Cardiac muscle cell (in vitro differentiated cells and primary cell): ENCODE data around the gene NR5A1. TPM values are rescaled to one million over a fixed set of nuclear protein-coding genes. Genes with fewer than 3 reads are reported as not detected.

Experiments
- DNase-seq, 2 donors: peaks; one replicate each; pipeline versions ENCODE4 v3.0.0 to v3.0.0-alpha.2; 2010 to 2017; ENCODE audit warnings: low read depth in 1 of 2, low spot score in 1 of 2
- H3K27ac ChIP-seq: fragments of 200-600 bp; sonication (generic); 2 replicates; pipeline ENCODE4 v1.5.1; 2016
- H3K27me3 ChIP-seq: fragments of 200-600 bp; sonication (generic); 2 replicates; pipeline ENCODE4 v1.6.0; 2016; ENCODE audit warnings: control low read depth
- H3K36me3 ChIP-seq: fragments of 200-600 bp; sonication (generic); 2 replicates; pipeline ENCODE4 v1.5.1; 2016; ENCODE audit warnings: control low read depth
- H3K4me1 ChIP-seq: fragments of 200-600 bp; sonication (generic); 2 replicates; pipeline ENCODE4 v1.8.1; 2017; ENCODE audit warnings: low read depth, mild to moderate bottlenecking, mixed run types
- H3K4me3 ChIP-seq: fragments of 200-600 bp; sonication (generic); 2 replicates; pipeline ENCODE4 v1.5.1; 2016; ENCODE audit warnings: mild to moderate bottlenecking
- H3K9me3 ChIP-seq: fragments of 200-600 bp; sonication (generic); 2 replicates; pipeline ENCODE4 v1.5.1; 2017; ENCODE audit warnings: low read depth, mild to moderate bottlenecking, control low read depth
- CTCF ChIP-seq: IDR thresholded peaks from 2 replicates; pipeline ENCODE4 v1.5.1; 2012; ENCODE audit warnings: low read depth, mild to moderate bottlenecking, low read length
- polyA plus RNA-seq: library from polyadenylated mRNA; unstranded; fragments of >200 nt; fragmentation: Nextera tagmentation; extraction: Ambion mirVana; gene quantifications from 2 replicates; pipeline ENCODE4 v1.2.1, GENCODE V29; 2016
- total RNA-seq: library from RNA; depleted of rRNA; stranded (reverse); fragments of >200 nt; gene quantifications from 2 replicates; pipeline ENCODE4 v1.2.3, GENCODE V29; 2016

Gene NR5A1
- total and polyA plus RNA-seq, 2 experiments from 2014 or later, result 0.12 TPM; not detected in 1

GRCh38 chr9:124522121-124523098 is 15.2 kb upstream of the NR5A1 start:
- H3K4me3 ChIP-seq, result no peak overlapping the region
- no peaks in the 10 kb centered on the region for H3K4me1 ChIP-seq
- H3K27me3 ChIP-seq, result no peaks in the 10 kb centered on the region
- DNase-seq, result no peak
- no peaks in the 10 kb centered on the region for H3K9me3 ChIP-seq
- no peak for TF ChIP-seq CTCF
- no peak overlapping the region for H3K27ac ChIP-seq
- H3K36me3 ChIP-seq, result peaks cover 11% of the 10 kb centered on the region

- H3K27me3 ChIP-seq, result no peaks in the 10 kb centered on the region
- no peak overlapping the region for H3K4me3 ChIP-seq
- no peak for TF ChIP-seq CTCF
- no peaks in the 10 kb centered on the region for H3K9me3 ChIP-seq
- H3K4me1 ChIP-seq, result no peaks in the 10 kb centered on the region
- no peak for DNase-seq
- peaks cover 6% of the 10 kb centered on the region for H3K36me3 ChIP-seq
- no peak overlapping the region for H3K27ac ChIP-seq
Measured at GRCh38 chr9:124521142-124521541, 13.9 kb upstream of the NR5A1 start.

- TF ChIP-seq CTCF, result no peak
- Histone ChIP-seq H3K4me3 (no peak overlapping the region), H3K27ac (no peak overlapping the region), H3K27me3 (no peaks in the 10 kb centered on the region), H3K9me3 (no peaks in the 10 kb centered on the region), H3K4me1 (no peaks in the 10 kb centered on the region), H3K36me3 (peaks cover 3% of the 10 kb centered on the region)
- DNase-seq, result peak in 1 of 2 donors; percentile 10
Measured at GRCh38 chr9:124520206-124520596, 13.0 kb upstream of the NR5A1 start.

- H3K27ac ChIP-seq, result no peak overlapping the region
- no peak for TF ChIP-seq CTCF
- H3K9me3 ChIP-seq, result no peaks in the 10 kb centered on the region
- no peak for DNase-seq
- no peaks in the 10 kb centered on the region for H3K36me3 ChIP-seq
- H3K4me3 ChIP-seq, result no peak overlapping the region
- H3K27me3 ChIP-seq, result no peaks in the 10 kb centered on the region
- H3K4me1 ChIP-seq, result peaks cover 8% of the 10 kb centered on the region
Measured at GRCh38 chr9:124518116-124518515, 10.9 kb upstream of the NR5A1 start.

- Histone ChIP-seq H3K27ac (no peak overlapping the region), H3K27me3 (no peaks in the 10 kb centered on the region), H3K4me3 (no peak overlapping the region), H3K36me3 (no peaks in the 10 kb centered on the region), H3K9me3 (no peaks in the 10 kb centered on the region), H3K4me1 (peaks cover 13% of the 10 kb centered on the region)
- TF ChIP-seq CTCF, result no peak
- DNase-seq, result no peak
Measured at GRCh38 chr9:124517600-124517999, 10.4 kb upstream of the NR5A1 start.
